Loucy (cell line): ENCODE data around the gene SH2D4B.

Experiments used
- EZH2phosphoT487 ChIP-seq: fragments of 200-600 bp; IDR thresholded peaks from 2 replicates; pipeline ENCODE4 v1.6.1; 2018; ENCODE audit warnings: antibody characterized with exemption, mild to moderate bottlenecking, moderate library complexity, borderline replicate concordance
- TF ChIP-seq, protein P1 (sequence below): fragments of 200-600 bp; sonication (generic); conservative IDR thresholded peaks from 2 replicates; pipeline ENCODE4 v1.5.1; 2014; ENCODE audit warnings: mild to moderate bottlenecking, antibody characterized with exemption, low read length

DNA sequence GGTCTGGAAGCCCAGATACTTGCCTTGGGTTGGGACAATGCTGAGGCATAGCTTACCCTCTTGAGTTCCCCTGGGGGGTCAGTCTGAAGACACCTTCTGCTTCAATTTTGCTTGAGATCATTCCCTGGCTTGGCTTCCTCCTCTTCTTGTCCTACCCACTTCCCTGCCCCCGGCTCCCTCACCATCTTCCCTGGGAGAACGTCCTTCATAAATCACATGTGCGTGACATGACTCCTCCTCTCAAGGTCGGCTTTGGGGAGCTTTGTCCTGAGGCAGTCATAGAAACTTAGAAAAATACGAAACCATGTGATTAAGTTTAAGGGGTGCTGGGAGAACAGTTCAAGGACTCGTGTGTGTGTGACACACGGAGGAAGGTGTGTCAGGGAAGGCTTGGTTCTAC lies 122.6 kb downstream of the SH2D4B start:
- TF ChIP-seq, protein P1, sequence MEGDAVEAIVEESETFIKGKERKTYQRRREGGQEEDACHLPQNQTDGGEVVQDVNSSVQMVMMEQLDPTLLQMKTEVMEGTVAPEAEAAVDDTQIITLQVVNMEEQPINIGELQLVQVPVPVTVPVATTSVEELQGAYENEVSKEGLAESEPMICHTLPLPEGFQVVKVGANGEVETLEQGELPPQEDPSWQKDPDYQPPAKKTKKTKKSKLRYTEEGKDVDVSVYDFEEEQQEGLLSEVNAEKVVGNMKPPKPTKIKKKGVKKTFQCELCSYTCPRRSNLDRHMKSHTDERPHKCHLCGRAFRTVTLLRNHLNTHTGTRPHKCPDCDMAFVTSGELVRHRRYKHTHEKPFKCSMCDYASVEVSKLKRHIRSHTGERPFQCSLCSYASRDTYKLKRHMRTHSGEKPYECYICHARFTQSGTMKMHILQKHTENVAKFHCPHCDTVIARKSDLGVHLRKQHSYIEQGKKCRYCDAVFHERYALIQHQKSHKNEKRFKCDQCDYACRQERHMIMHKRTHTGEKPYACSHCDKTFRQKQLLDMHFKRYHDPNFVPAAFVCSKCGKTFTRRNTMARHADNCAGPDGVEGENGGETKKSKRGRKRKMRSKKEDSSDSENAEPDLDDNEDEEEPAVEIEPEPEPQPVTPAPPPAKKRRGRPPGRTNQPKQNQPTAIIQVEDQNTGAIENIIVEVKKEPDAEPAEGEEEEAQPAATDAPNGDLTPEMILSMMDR, result no peak
- no peak for TF ChIP-seq EZH2phosphoT487
